K562 (cell line): Measurements from ENCODE around the gene PCGF6. TPM values are rescaled to one million over a fixed set of nuclear protein-coding genes. Genes with fewer than 3 reads are reported as not detected.
A peak's percentile ranks its signal among the peaks of the same experiment; 100 is the strongest.

ENCODE experiments used
- ATF6 ChIP-seq: sonication (generic); formaldehyde crosslinking; IDR thresholded peaks from 2 replicates; pipeline ENCODE4 v1.4.0; 2020; ENCODE audit warnings: mild to moderate bottlenecking, missing genetic modification reagents
- CEBPB ChIP-seq: fragments of 450-650 bp; IDR thresholded peaks from 2 replicates; pipeline ENCODE4 v1.6.1; 2016; ENCODE audit warnings: missing genetic modification characterization, missing compliant biosample characterization
- CHD4 ChIP-seq: fragments of 200-600 bp; sonication (generic); IDR thresholded peaks from 3 replicates; pipeline ENCODE4 v1.6.1; 2012; ENCODE audit warnings: low read depth, mild to moderate bottlenecking, mixed read lengths, low read length, inconsistent platforms; ENCODE audit not compliant: insufficient read depth, insufficient replicate concordance, poor library complexity, severe bottlenecking
- DPF2 ChIP-seq: fragments of 450-650 bp; IDR thresholded peaks from 2 replicates; pipeline ENCODE4 v1.6.1; 2016
- ELF1 ChIP-seq: fragments of 200-800 bp; sonication (Bioruptor generic); IDR thresholded peaks from 2 replicates; pipeline ENCODE4 v1.6.1; 2016; ENCODE audit warnings: missing genetic modification characterization, missing compliant biosample characterization
- HDAC2 ChIP-seq: fragments of 450-650 bp; IDR thresholded peaks from 2 replicates; pipeline ENCODE4 v1.6.1; 2016; ENCODE audit warnings: mild to moderate bottlenecking
- HLTF ChIP-seq: fragments of 450-650 bp; IDR thresholded peaks from 2 replicates; pipeline ENCODE4 v1.6.1; 2016
- MAFK ChIP-seq: IDR thresholded peaks from 2 replicates; pipeline ENCODE4 v1.6.1; 2011; ENCODE audit warnings: low read length, improper control_type of control experiment
- MAX ChIP-seq: sonication (generic); formaldehyde crosslinking; IDR thresholded peaks from 2 replicates; pipeline ENCODE4 v1.9.0; 2022; ENCODE audit warnings: mild to moderate bottlenecking, missing genetic modification reagents
- NCOR1 ChIP-seq: fragments of 450-650 bp; IDR thresholded peaks from 2 replicates; pipeline ENCODE4 v1.6.1; 2016; ENCODE audit warnings: mild to moderate bottlenecking, moderate library complexity
- NFE2 ChIP-seq: IDR thresholded peaks from 2 replicates; pipeline ENCODE4 v1.6.1; 2014; ENCODE audit warnings: antibody characterized with exemption, low read depth
- NONO ChIP-seq, 2 experiments: fragments of 200-400 bp in 1 of 2; fragments of 450-650 bp in 1 of 2; formaldehyde crosslinking in 1 of 2; IDR thresholded peaks; 2 replicates each; pipeline ENCODE4 v1.6.1; 2017; ENCODE audit warnings: low read depth in 2 of 2, mild to moderate bottlenecking in 2 of 2, moderate library complexity in 2 of 2, low read length in 1 of 2
- NUFIP1 ChIP-seq: fragments of 450-650 bp; IDR thresholded peaks from 2 replicates; pipeline ENCODE4 v1.6.1; 2018; ENCODE audit not compliant: partially characterized antibody
- POLR2AphosphoS5 ChIP-seq: IDR thresholded peaks from 2 replicates; pipeline ENCODE4 v1.6.1; 2011; ENCODE audit warnings: mild to moderate bottlenecking, low read depth, low read length, moderate library complexity; ENCODE audit not compliant: control insufficient read depth, insufficient read depth
- RBM25 ChIP-seq: fragments of 200-400 bp; formaldehyde crosslinking; IDR thresholded peaks from 2 replicates; pipeline ENCODE4 v1.6.1; 2018; ENCODE audit warnings: low read length, low read depth, moderate library complexity; ENCODE audit not compliant: severe bottlenecking
- RFX1 ChIP-seq: fragments of 450-650 bp; IDR thresholded peaks from 2 replicates; pipeline ENCODE4 v1.6.1; 2016; ENCODE audit warnings: mild to moderate bottlenecking, moderate library complexity
- SIN3A ChIP-seq, 2 experiments: fragments of 150-350 bp in 1 of 2; IDR thresholded peaks; 2 replicates each; pipeline ENCODE4 v1.6.1; 2011 to 2016; ENCODE audit warnings: borderline replicate concordance in 2 of 2, low read depth in 2 of 2, low read length in 2 of 2, mild to moderate bottlenecking in 2 of 2, moderate library complexity in 2 of 2; ENCODE audit not compliant: control insufficient read depth in 1 of 2
- SP1 ChIP-seq: sonication (generic); formaldehyde crosslinking; IDR thresholded peaks from 2 replicates; pipeline ENCODE4 v1.8.1; 2022; ENCODE audit warnings: mild to moderate bottlenecking, missing genetic modification reagents
- SPI1 ChIP-seq: IDR thresholded peaks from 2 replicates; pipeline ENCODE4 v1.6.1; 2011; ENCODE audit warnings: low read depth, low read length, control low read depth, borderline replicate concordance
- TCF3 ChIP-seq: sonication (generic); formaldehyde crosslinking; IDR thresholded peaks from 2 replicates; pipeline ENCODE4 v1.4.0; 2020; ENCODE audit warnings: mild to moderate bottlenecking, missing genetic modification reagents
- TCF7L2 ChIP-seq: fragments of 150-350 bp; IDR thresholded peaks from 2 replicates; pipeline ENCODE4 v1.6.1; 2016; ENCODE audit warnings: low read depth, mild to moderate bottlenecking, low read length, moderate library complexity
- TCFL5 ChIP-seq: fragments of 250-450 bp; sonication (Bioruptor Pico); conservative IDR thresholded peaks from 2 replicates; pipeline ENCODE4 v1.6.1; 2021; ENCODE audit warnings: mild to moderate bottlenecking, moderate library complexity, matching md5 sums
- ZBTB49 ChIP-seq: sonication (generic); formaldehyde crosslinking; IDR thresholded peaks from 2 replicates; pipeline ENCODE4 v1.8.0; 2022; ENCODE audit warnings: missing genetic modification reagents, mild to moderate bottlenecking, borderline replicate concordance
- ZKSCAN1 ChIP-seq: fragments of 150-350 bp; IDR thresholded peaks from 2 replicates; pipeline ENCODE4 v1.6.1; 2016; ENCODE audit warnings: low read depth, low read length
- ZKSCAN3 ChIP-seq: fragments of 250-450 bp; sonication (Bioruptor Pico); IDR thresholded peaks from 2 replicates; pipeline ENCODE4 v1.4.0; 2020
- ZNF316 ChIP-seq: fragments of 450-650 bp; IDR thresholded peaks from 2 replicates; pipeline ENCODE4 v1.6.1; 2016
- ZNF561 ChIP-seq: fragments of 450-650 bp; formaldehyde crosslinking; conservative IDR thresholded peaks from 2 replicates; pipeline ENCODE4 v1.4.0; 2020; ENCODE audit warnings: mild to moderate bottlenecking, moderate library complexity
- polyA plus RNA-seq, 8 experiments: library from polyadenylated mRNA; depleted of rRNA in 4 of 8; stranded (reverse) in 5 of 8; unstranded in 3 of 8; fragments of >200 nt; fragmentation: Nextera tagmentation in 2 of 8; fragmentation: Illumina TruSeq in 1 of 8; extraction: Ambion mirVana in 2 of 8; extraction: Trizol in 1 of 8; gene quantifications; 2 replicates each; pipeline versions ENCODE4 v1.2.1 to v1.2.3, GENCODE V29; 2011 to 2014; ENCODE audit warnings: inconsistent platforms in 1 of 8, missing spikeins in 1 of 8
- total RNA-seq, 7 experiments: library from RNA; depleted of rRNA in 6 of 7; stranded (reverse); fragments of >200 nt in 6 of 7; fragmentation: Illumina TruSeq in 2 of 7; extraction: Trizol in 2 of 7; gene quantifications; 2 replicates each; pipeline versions ENCODE4 v1.2.1 to v1.2.3, GENCODE V29; 2011 to 2021; ENCODE audit warnings: low replicate concordance in 1 of 7

Gene PCGF6
- total and polyA plus RNA-seq, 9 of the 15 experiments (the other 6 are each of a cell fraction or from before 2014, with no cell fraction given) = 8.4 to 24.6 (median 20.6) TPM

GRCh38 chr10:103394180-103394579, 43.2 kb upstream of the PCGF6 start (continued):
- TF ChIP-seq ZBTB49 (CRISPR knock-in tag) = no peak
- no peak for TF ChIP-seq ATF6
- 0 out of 2 replicates have a peak, but pooled peaks have one; percentile 33 for TF ChIP-seq HDAC2
- TF ChIP-seq ZKSCAN1 = peak; percentile 76; the same call in 1 of the 2 replicates
- no peak for TF ChIP-seq TCFL5 (CRISPR knock-in tag)
- peak; percentile 76; a peak in 3 of 4 replicates for TF ChIP-seq SIN3A (IDR thresholded peaks at IDR 0.05; ENCODE audit: borderline replicate concordance in 2 of 2, control insufficient read depth in 1 of 2, low read depth in 2 of 2, low read length in 2 of 2)
- no peak for TF ChIP-seq NONO (IDR thresholded peaks at IDR 0.05; ENCODE audit: low read depth in 2 of 2, low read length in 1 of 2)
- no peak for TF ChIP-seq MAX (CRISPR knock-in tag)
- no peak for TF ChIP-seq TCF7L2
- TF ChIP-seq RFX1 = peak; percentile 83
- peak; percentile 22; the same call in 1 of the 2 replicates for TF ChIP-seq ZNF316
- no peak for TF ChIP-seq RBM25
- no peak for TF ChIP-seq SP1 (CRISPR knock-in tag)
- TF ChIP-seq NCOR1 = peak; percentile 42; the same call in 1 of the 2 replicates
- TF ChIP-seq SPI1 = no peak
- no peak for TF ChIP-seq ZNF561 (CRISPR knock-in tag)
- TF ChIP-seq HLTF = no peak
- no peak for TF ChIP-seq NUFIP1
- TF ChIP-seq NFE2 = peak; percentile 87
- no peak for TF ChIP-seq ZKSCAN3 (CRISPR knock-in tag)
- no peak for TF ChIP-seq CEBPB
- peak; percentile 56; the same call in 1 of the 2 replicates for TF ChIP-seq MAFK
- peak; percentile 50; the same call in 1 of the 2 replicates for TF ChIP-seq POLR2AphosphoS5
- peak; percentile 31; the same call in 1 of the 2 replicates for TF ChIP-seq TCF3 (CRISPR knock-in tag)
- TF ChIP-seq ELF1 = no peak
- TF ChIP-seq CHD4 = no peak
- TF ChIP-seq DPF2 = 0 out of 2 replicates have a peak, but pooled peaks have one; percentile 32
